ENCODE data around the gene TMEM175. TPM values are rescaled to one million over a fixed set of nuclear protein-coding genes. Genes with fewer than 3 reads are reported as not detected.
A peak's percentile ranks its signal among the peaks of the same experiment; 100 is the strongest.

The TMEM175 gene
- total and polyA plus RNA-seq, 2 donors (not counting 1 experiment from before 2014, with no cell fraction given): 44.4 to 432 TPM

- no peak overlapping the region for H3K9ac ChIP-seq (ENCODE audit: low read length)
- Mint-ChIP-seq H3K9me3 (ENCODE audit: insufficient read depth) (no peaks in the 10 kb centered on the region), H3K27ac (peak overlapping the region; percentile 77), H3K4me3 (peak overlapping the region; percentile 51), H3K27me3 (no peaks in the 10 kb centered on the region), H3K4me1 (peaks cover 71% of the 10 kb centered on the region)
- intact Hi-C loops (cut with micrococcal nuclease): loop anchor here (5.0 kb wide), 2 partner anchors 428 to 587 kb away; partner anchors contain the start of gene ZNF141
- H3K79me2 ChIP-seq (ENCODE audit: control insufficient read depth, insufficient read depth, low read length): peaks cover 74% of the 10 kb centered on the region
- peaks cover 62 to 77% of the 10 kb centered on the region in 2 donors for H3K4me1 ChIP-seq (ENCODE audit: control insufficient read depth in 2 of 2, insufficient read depth in 2 of 2, low read length in 2 of 2)
- 74% methylated on average over 12 of the region's 18 CpGs for WGBS (ENCODE audit: insufficient coverage)
- H3K4me2 ChIP-seq (replicated peaks; ENCODE audit: low read depth, low read length, poor library complexity, severe bottlenecking): peak overlapping the region; percentile 31
- ChIA-PET POLR2A (interaction anchor here (0.7 to 3.4 kb wide), 4 partner anchors 8 to 156 kb away, joined by 3 to 25 read pairs (median 6); partner anchors contain the start of genes GAK and TMEM175), CTCF (interaction anchor here (3.2 kb wide), 1 partner anchor 7 kb away, joined by 11 read pairs; the partner anchor contains the start of genes GAK and TMEM175)
- DNase-seq (peak; percentile 60), ATAC-seq (ENCODE audit: low read depth) (peak; percentile 22)
- TF ChIP-seq EZH2 (IDR thresholded peaks at IDR 0.05; ENCODE audit: borderline replicate concordance, insufficient read depth, low read depth, low read length, poor library complexity, severe bottlenecking): no peak
- TF ChIP-seq, protein P1, sequence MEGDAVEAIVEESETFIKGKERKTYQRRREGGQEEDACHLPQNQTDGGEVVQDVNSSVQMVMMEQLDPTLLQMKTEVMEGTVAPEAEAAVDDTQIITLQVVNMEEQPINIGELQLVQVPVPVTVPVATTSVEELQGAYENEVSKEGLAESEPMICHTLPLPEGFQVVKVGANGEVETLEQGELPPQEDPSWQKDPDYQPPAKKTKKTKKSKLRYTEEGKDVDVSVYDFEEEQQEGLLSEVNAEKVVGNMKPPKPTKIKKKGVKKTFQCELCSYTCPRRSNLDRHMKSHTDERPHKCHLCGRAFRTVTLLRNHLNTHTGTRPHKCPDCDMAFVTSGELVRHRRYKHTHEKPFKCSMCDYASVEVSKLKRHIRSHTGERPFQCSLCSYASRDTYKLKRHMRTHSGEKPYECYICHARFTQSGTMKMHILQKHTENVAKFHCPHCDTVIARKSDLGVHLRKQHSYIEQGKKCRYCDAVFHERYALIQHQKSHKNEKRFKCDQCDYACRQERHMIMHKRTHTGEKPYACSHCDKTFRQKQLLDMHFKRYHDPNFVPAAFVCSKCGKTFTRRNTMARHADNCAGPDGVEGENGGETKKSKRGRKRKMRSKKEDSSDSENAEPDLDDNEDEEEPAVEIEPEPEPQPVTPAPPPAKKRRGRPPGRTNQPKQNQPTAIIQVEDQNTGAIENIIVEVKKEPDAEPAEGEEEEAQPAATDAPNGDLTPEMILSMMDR (IDR thresholded peaks at IDR 0.05): no peak
- peaks cover 0 to 14% of the 10 kb centered on the region in 2 experiments for H3K36me3 ChIP-seq (replicated peaks in 1 of 2; ENCODE audit: control extremely low read depth in 1 of 2, control insufficient read depth in 1 of 2, extremely low read depth in 1 of 2, insufficient read depth in 2 of 2, low read length in 1 of 2)
- peaks cover 0 to 10% (median 0%) of the 10 kb centered on the region in 3 donors for H3K9me3 ChIP-seq (ENCODE audit: control extremely low read depth in 1 of 3, control insufficient read depth in 2 of 3, insufficient read depth in 1 of 3, low read length in 2 of 3)
- peak overlapping the region; percentile 89 to 93 for H3K27ac ChIP-seq (ENCODE audit: low read length in 2 of 2)
- no peaks in the 10 kb centered on the region for H3K27me3 ChIP-seq (replicated peaks in 1 of 4; ENCODE audit: control extremely low read depth in 1 of 4, control insufficient read depth in 3 of 4, insufficient read depth in 4 of 4, low read length in 3 of 4)
- peaks cover 91% of the 10 kb centered on the region for H4K20me1 ChIP-seq (ENCODE audit: control insufficient read depth, insufficient read depth, low read length, poor library complexity, severe bottlenecking)
- no peak overlapping the region for H3K4me3 ChIP-seq (ENCODE audit: control extremely low read depth in 1 of 5, extremely low read depth in 1 of 5, insufficient read depth in 1 of 5, low read depth in 2 of 5, low read length in 4 of 5)
- H2AFZ ChIP-seq (ENCODE audit: insufficient read depth, low read depth, low read length, poor library complexity, severe bottlenecking): no peak overlapping the region
These were observed 7.9 kb upstream of the TMEM175 start for GRCh38 chr4:924107-925096.
